Suppressor macrophage (primary cell): ENCODE data around the gene NOS1AP.

Experiments
- DNase-seq, 4 experiments: peaks; one replicate each; pipeline ENCODE4 v3.0.0-alpha.2; 2020 to 2022

The NOS1AP gene

DNA sequence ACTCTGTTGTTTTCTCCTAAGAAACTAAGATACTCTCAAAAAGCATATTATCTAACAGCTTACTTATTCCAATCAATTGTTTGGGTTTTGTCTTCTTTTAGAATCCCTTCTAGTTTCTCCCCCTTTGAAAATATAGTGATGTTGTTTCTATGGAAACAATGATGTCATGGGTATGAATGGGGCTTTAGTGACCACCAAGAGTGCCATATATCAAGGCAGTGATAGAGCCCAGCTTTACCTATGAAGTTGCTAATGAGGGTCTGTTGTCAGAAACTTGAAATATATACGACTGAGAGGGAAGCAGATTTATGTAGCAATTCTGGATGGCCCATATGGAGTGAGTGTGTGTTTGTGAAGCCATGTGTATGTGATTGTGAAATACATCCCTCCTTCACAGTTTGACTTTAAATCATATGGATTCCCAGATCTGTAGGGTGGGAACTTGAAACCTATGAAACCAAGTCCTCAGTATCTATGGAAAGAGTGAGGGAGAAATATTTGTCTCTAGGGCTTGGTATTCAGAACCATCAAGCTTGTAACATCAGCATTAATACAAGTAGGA lies 190.5 kb downstream of the NOS1AP start:
- DNase-seq = no peak

GRCh38 chr1:162264108-162264507 lies 194.6 kb downstream of the NOS1AP start:
- no peak for DNase-seq

DNA sequence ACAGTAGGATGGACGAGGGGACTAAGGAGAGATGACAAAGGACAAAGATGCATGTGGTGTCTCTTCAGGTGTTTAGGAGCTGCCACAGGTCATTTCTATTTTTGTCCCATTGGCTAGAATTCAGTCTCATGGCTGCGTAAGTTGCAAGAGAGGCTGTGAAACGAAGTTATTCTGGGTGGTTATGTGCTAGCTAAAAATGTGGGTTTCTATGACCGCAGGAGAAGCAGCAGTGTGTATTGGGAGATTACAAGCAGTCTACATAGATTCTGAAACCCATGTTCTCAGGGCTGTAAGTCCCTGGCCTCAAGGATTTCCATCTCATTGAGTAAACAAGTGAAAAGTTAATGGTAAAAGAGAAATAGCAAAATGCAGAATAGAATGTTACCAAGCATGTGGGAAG lies 196.5 kb downstream of the NOS1AP start:
- no peak for DNase-seq

GRCh38 chr1:162270016-162270770 lies 200.7 kb downstream of the NOS1AP start:
- no peak for DNase-seq

GRCh38 chr1:162271972-162272371 lies 202.5 kb downstream of the NOS1AP start:
- no peak for DNase-seq

GRCh38 chr1:162272419-162272818 lies 202.9 kb downstream of the NOS1AP start:
- peak in 1 of 4 experiments; percentile 6 for DNase-seq

GRCh38 chr1:162275622-162276175 lies 206.2 kb downstream of the NOS1AP start:
- no peak for DNase-seq

DNA sequence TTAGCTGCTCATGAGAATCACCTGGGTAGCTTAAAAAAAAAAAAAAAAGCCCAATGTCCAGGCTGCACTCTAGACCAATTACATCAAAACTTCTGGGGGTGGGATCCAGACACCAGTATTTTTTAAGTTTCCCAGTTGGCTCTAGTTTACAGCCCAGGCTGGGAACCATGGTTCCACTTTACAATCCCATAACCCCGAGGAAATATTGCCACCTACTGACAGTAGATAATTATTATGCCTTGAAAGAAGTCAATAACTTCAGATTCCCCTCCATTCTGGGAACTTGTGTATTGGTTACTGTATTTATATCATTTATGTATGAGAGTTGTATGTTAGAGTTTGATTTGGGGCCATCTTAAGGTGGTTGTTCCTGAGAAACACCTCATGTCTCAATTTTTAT lies 207.0 kb downstream of the NOS1AP start:
- DNase-seq = peak; percentile 38 to 77 (median 46)

DNA sequence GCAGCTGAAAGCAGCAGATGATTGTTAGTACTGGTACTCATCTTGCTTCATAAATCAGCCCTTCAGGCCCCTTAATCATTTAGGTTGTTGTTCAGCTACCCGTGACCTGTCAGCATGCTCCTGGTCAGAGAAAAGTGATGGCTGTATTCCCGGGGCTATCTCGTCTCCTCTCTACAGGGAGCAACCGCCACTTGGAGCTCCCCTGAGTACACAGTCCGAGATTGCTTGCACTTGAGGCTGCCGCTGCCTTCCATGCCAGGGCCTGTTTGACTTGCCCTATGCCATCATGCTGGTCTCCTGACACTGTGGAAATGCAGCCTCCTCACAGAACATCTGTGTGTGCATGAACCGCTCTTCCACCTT lies 209.6 kb downstream of the NOS1AP start:
- no peak for DNase-seq

GRCh38 chr1:162281426-162281825 lies 211.9 kb downstream of the NOS1AP start:
- no peak for DNase-seq

DNA sequence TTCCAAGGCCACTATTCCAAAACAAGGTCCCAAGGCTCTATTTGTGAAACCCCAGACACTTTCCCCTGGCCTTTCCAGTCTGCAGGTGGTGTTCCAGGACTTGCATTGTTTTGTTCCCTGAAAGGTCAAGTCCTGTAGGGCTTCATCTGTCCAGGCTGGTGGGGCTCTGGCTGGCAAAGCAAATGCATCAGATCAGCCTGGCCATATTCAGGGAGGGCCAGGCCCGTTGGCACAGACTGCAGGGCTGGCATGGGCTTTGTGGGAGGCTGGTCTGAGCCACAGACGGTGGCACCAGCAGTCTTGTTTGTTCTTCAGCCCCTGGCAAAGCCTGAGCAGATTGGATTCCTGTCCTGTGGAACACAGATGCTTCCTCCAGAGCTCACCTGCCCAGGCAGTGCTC lies 214.2 kb downstream of the NOS1AP start:
- no peak for DNase-seq

DNA sequence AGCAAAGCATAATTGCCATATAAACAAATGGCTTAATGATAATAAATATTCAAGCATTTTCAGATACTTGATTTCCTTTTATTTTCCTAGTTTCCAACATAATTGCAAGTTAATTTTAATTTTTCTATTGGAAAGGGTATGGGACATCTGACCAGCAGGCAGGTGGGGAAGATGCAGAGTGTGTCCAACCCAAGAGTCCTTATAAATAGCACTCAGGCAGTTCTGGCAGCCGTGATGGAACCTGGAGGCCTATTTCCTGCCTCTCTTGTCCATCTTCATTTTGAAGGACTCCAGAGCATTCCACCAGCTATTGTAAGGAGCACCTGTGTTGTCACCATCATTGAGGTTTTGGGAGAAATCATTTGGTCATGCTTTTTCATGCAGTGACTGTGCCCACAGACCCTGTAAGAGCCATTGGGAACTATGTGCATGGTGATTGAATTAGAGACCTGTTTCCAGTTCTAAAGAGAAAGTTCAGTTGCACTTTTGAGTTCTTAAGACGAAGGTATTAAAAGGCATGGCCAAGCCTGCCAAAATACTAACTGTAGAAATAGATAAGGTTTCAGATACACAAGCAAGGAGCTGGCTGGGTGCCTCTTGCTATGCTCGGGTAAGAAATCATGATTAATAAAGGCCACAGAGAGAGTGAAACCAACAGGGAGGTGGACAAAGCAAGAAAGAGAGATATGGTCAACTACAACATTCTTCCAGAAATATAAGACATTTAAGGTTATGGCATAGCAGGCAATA lies 214.9 kb downstream of the NOS1AP start:
- DNase-seq = no peak

DNA sequence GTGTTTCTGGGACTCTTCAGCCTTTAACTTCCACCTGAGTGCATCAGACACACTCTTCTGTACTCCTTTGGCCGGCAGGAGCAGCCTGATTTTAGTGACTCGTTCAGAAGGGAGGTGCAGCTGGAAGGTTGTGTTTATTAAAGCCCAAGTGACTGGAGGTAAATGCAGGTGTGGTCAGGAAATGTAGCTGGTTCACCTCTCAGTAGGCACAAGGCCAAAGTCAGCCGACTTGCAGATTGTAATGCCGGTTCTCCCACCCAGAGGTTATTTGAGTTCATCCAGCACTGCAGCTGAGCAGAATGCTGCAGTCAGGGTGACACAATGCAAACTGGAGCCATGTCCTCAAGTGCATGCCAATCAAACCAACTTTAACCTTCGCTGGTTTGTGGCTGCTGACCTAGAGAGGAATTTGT lies 215.7 kb downstream of the NOS1AP start:
- no peak for DNase-seq

- DNase-seq = no peak
These were observed 221.5 kb downstream of the NOS1AP start for GRCh38 chr1:162291000-162291399.

DNA sequence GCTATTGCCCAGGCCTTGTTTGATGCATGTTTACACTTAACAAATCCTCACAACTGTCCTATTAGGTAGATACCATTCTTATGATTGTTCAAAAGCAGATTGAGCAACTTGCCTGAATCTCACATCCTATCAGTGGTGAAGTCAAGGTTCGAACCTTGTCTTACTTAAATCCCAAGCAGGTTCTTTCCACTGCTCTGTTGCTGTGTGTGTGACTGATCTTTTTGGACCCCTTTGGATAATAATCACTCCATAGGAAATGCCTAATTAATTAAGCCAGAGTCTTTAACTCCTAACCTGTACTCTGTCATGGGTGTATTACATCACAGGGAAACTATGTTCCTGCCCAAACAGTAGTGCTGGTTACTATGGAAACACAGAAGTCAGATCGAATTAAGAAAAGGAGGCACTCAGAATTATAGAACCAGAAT lies 222.9 kb downstream of the NOS1AP start:
- DNase-seq = no peak

DNA sequence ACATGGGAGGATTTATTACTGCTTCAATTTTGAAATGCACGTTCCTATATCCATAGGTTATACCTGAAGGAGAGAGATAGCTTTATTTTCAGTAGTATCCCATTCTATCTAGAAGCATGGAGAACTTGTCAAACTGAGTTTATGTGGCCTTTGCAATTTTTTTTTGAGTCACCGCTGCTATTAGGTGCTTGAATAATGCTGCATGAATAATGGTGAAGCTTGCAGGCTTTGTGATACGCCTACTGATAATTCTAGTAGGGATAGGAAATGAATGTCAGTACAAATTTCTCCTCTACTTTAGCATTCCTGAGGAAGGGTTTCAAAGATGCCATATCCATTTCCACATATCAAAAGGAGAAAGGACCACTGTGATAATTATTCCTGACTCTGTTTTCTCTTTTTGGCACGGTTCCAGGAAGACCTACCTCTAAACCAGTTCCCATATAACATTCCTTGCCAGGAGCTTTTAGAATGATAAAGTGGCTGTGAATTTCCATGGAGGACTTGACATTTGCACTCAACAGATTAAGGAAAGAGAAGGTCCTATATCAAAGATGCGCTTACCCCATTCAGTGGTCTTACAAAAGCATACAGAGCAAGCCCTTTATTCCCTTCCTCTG lies 223.7 kb downstream of the NOS1AP start:
- DNase-seq = no peak

- no peak for DNase-seq
These were observed 224.5 kb downstream of the NOS1AP start for GRCh38 chr1:162294015-162294414.

- DNase-seq = no peak
These were observed 227.7 kb downstream of the NOS1AP start for GRCh38 chr1:162297208-162297607.

DNA sequence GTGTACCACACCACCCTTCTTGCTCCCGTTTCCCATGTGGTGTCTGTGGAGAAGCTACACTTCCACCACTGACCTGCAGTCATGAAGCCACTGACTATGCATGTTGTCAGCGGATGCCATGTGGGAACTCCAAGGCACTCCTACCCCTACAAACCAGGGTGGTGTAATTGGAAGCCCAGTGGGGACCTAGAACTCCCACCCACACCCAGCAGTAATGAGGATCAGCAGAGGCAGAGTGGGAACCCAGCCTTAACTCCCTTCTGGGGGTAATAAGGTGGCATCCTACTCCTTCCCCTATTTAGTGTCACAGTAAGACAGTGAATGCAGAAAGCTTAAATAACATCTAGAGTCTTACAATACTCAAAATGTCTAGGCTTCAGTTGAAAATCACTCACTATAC lies 228.8 kb downstream of the NOS1AP start:
- DNase-seq = peak in 3 of 4 experiments; percentile 6 to 34 (median 19)

DNA sequence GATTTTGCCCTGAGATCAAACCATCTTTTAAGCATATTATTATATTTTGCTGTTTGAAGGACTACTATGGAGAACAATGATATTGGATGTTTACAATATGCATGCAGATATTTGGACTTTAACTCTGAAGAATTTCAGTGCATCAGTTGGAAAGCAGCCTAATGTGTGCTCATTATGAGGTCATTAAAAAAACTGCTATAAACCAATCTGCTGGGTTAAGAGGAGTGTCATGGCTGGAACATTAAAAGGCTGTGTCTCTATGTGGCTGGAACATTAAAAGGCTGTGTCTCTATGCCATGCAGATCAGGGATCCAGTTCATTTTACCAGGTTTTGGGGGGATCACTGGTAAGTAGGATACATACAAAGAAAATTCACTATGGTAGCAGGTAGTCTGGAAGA lies 229.5 kb downstream of the NOS1AP start:
- no peak for DNase-seq

- no peak for DNase-seq
These were observed 230.8 kb downstream of the NOS1AP start for GRCh38 chr1:162300057-162300917.

- DNase-seq = no peak
These were observed 232.2 kb downstream of the NOS1AP start for GRCh38 chr1:162301696-162302095.
